Measurements from ENCODE around the gene HEXIM1. TPM values are rescaled to one million over a fixed set of nuclear protein-coding genes. Genes with fewer than 3 reads are reported as not detected.

Gene HEXIM1
- total RNA-seq, 1 experiment from 2014 or later, result 59.1 TPM

DNA sequence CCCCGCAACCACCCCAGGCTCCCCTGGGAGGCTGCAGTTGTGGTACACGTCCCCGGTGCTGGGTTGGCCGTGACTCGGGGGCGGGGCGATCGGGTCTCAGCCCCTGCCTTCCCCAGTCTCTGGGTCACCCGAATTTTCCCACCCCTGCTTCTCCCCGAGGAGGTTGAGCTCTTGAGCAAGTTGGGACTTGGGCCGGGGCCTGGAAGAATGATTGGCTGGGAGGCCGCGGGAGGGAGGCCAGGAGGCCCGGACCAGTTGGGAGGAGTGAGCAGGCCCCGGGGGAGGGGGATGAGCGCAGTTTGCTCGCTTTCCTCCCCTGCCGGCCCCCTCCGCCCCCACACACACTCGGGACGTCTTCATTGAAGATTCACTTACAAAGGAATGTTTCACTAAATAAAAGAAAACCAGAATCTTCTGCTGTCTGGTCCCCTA, 4.5 kb upstream of the HEXIM1 start:
- peaks cover 10% of the 10 kb centered on the region for H3K4me1 ChIP-seq (ENCODE audit: control insufficient read depth, insufficient read depth, low read length)
- no peaks in the 10 kb centered on the region for H3K27me3 ChIP-seq (ENCODE audit: control insufficient read depth, insufficient read depth, low read length)
- TF ChIP-seq TCF7L2 (IDR thresholded peaks at IDR 0.05; ENCODE audit: low read depth, low read length) (no peak), SIN3A (IDR thresholded peaks at IDR 0.05; ENCODE audit: borderline replicate concordance, insufficient read depth, low read depth, low read length) (no peak), POLR2AphosphoS5 (IDR thresholded peaks at IDR 0.05; ENCODE audit: low read depth, low read length) (no peak)
- TF ChIP-seq, protein P1, sequence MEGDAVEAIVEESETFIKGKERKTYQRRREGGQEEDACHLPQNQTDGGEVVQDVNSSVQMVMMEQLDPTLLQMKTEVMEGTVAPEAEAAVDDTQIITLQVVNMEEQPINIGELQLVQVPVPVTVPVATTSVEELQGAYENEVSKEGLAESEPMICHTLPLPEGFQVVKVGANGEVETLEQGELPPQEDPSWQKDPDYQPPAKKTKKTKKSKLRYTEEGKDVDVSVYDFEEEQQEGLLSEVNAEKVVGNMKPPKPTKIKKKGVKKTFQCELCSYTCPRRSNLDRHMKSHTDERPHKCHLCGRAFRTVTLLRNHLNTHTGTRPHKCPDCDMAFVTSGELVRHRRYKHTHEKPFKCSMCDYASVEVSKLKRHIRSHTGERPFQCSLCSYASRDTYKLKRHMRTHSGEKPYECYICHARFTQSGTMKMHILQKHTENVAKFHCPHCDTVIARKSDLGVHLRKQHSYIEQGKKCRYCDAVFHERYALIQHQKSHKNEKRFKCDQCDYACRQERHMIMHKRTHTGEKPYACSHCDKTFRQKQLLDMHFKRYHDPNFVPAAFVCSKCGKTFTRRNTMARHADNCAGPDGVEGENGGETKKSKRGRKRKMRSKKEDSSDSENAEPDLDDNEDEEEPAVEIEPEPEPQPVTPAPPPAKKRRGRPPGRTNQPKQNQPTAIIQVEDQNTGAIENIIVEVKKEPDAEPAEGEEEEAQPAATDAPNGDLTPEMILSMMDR (IDR thresholded peaks at IDR 0.05), result no peak
- TF ChIP-seq, protein P2, sequence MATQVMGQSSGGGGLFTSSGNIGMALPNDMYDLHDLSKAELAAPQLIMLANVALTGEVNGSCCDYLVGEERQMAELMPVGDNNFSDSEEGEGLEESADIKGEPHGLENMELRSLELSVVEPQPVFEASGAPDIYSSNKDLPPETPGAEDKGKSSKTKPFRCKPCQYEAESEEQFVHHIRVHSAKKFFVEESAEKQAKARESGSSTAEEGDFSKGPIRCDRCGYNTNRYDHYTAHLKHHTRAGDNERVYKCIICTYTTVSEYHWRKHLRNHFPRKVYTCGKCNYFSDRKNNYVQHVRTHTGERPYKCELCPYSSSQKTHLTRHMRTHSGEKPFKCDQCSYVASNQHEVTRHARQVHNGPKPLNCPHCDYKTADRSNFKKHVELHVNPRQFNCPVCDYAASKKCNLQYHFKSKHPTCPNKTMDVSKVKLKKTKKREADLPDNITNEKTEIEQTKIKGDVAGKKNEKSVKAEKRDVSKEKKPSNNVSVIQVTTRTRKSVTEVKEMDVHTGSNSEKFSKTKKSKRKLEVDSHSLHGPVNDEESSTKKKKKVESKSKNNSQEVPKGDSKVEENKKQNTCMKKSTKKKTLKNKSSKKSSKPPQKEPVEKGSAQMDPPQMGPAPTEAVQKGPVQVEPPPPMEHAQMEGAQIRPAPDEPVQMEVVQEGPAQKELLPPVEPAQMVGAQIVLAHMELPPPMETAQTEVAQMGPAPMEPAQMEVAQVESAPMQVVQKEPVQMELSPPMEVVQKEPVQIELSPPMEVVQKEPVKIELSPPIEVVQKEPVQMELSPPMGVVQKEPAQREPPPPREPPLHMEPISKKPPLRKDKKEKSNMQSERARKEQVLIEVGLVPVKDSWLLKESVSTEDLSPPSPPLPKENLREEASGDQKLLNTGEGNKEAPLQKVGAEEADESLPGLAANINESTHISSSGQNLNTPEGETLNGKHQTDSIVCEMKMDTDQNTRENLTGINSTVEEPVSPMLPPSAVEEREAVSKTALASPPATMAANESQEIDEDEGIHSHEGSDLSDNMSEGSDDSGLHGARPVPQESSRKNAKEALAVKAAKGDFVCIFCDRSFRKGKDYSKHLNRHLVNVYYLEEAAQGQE (IDR thresholded peaks at IDR 0.05; ENCODE audit: insufficient read depth in 1 of 2, low read depth in 2 of 2, low read length in 1 of 2), result no peak
- ATAC-seq (no peak), DNase-seq (ENCODE audit: low read depth, low spot score) (no peak)
- H3K27ac ChIP-seq (ENCODE audit: low read length), result no peak overlapping the region
- no peak overlapping the region for H3K4me3 ChIP-seq (ENCODE audit: low read depth in 2 of 2, low read length in 2 of 2)
- no peaks in the 10 kb centered on the region for H3K9me3 ChIP-seq (ENCODE audit: control insufficient read depth, insufficient read depth, low read depth, low read length)
- CTCF ChIA-PET, result no interaction called here
- POLR2A ChIA-PET, result no interaction called here
- intact Hi-C loops (cut with micrococcal nuclease; ENCODE audit: unreplicated experiment), result no loop called here
- no peaks in the 10 kb centered on the region; the same call in 1 of the 2 replicates for H3K36me3 ChIP-seq (ENCODE audit: control insufficient read depth, insufficient read depth, low read length)
- in situ Hi-C loops (cut with HindIII; ENCODE audit: low pct_unique_long_range_greater_than_20kb, low sequenced_read_pairs), result no loop called here
- no TSS peak for BruUV-seq (replicated peaks)

DNA sequence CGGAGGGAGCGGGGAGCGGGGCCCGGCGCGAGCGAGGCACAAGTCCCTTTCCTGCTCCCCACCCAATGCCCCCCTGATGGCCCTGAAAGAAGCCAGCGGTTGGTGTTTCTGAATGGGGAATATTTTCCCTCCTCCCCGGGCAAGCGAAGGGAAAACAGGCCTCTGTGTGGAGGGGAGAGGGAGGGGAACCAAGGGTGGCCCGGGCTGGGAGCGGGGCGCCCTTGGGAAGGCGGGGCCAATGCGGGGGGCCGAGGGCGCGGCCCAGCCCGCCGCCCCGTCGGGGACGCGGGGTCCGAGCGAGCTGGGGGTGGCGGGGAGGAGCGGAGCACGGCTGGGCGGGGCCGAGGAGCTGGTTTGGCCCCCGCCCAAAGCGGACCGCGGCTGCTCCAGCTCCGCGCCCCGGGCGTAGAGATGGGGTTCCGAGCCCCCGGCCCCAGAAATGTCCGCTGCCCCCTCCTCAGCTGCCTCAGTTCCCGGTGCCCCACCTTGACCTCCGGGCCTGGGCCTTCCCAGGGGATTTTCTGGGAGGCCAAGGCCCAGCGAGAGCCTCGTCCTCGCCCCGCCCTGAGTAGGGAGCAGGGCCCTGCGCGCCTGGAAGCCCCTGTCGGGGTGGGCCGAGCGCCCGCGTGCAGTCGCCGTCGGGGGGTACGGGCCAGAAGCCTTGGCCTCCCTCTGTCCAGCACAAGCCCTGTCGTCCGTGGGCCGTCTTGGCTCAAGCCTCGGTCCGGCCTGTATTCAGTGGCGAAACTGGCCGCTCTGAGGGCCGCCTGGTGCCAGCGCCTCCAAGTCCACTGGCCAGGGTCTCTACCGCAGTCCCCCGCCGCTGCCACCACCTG, 3.9 kb upstream of the HEXIM1 start:
- POLR2A ChIA-PET, result interaction anchor here (0.5 kb wide), 1 partner anchor 81 kb away, joined by 10 read pairs; no protein-coding TSS in a partner anchor

More for the DNA sequence above, 3.9 kb upstream of the HEXIM1 start:
- BruUV-seq (replicated peaks), result no TSS peak
- Histone ChIP-seq H3K4me1 (ENCODE audit: control insufficient read depth, insufficient read depth, low read length) (peaks cover 10% of the 10 kb centered on the region), H3K36me3 (ENCODE audit: control insufficient read depth, insufficient read depth, low read length) (no peaks in the 10 kb centered on the region; the same call in 1 of the 2 replicates), H3K27ac (ENCODE audit: low read length) (no peak overlapping the region), H3K27me3 (ENCODE audit: control insufficient read depth, insufficient read depth, low read length) (no peaks in the 10 kb centered on the region), H3K4me3 (ENCODE audit: low read depth in 2 of 2, low read length in 2 of 2) (no peak overlapping the region), H3K9me3 (ENCODE audit: control insufficient read depth, insufficient read depth, low read depth, low read length) (no peaks in the 10 kb centered on the region)
- in situ Hi-C loops (cut with HindIII; ENCODE audit: low pct_unique_long_range_greater_than_20kb, low sequenced_read_pairs) (no loop called here), intact Hi-C loops (cut with micrococcal nuclease; ENCODE audit: unreplicated experiment) (no loop called here)
- DNase-seq (ENCODE audit: low read depth, low spot score) (no peak), ATAC-seq (no peak)
- CTCF ChIA-PET, result interaction anchor here (1.9 kb wide), 1 partner anchor 9 kb away, joined by 8 read pairs; the partner anchor contains the start of gene ACBD4
- TF ChIP-seq TCF7L2 (IDR thresholded peaks at IDR 0.05; ENCODE audit: low read depth, low read length), result no peak
- TF ChIP-seq SIN3A (IDR thresholded peaks at IDR 0.05; ENCODE audit: borderline replicate concordance, insufficient read depth, low read depth, low read length), result no peak
- TF ChIP-seq, protein P2 (IDR thresholded peaks at IDR 0.05; ENCODE audit: insufficient read depth in 1 of 2, low read depth in 2 of 2, low read length in 1 of 2), result no peak
- no peak for TF ChIP-seq POLR2AphosphoS5 (IDR thresholded peaks at IDR 0.05; ENCODE audit: low read depth, low read length)
- TF ChIP-seq, protein P1 (IDR thresholded peaks at IDR 0.05), result no peak

All from Panc1 (cell line).